Thyroid gland (tissue), 4 donors: ENCODE measurements around the gene CACNA1G.
A peak's percentile ranks its signal among the peaks of the same experiment; 100 is the strongest.

ENCODE experiments used
- CTCF ChIP-seq, 6 experiments: fragments of 200-600 bp in 3 of 6; fragments of 450-650 bp in 3 of 6; sonication (generic) in 3 of 6; IDR thresholded peaks; one replicate each; pipeline ENCODE4 v1.5.1; 2016 to 2019; ENCODE audit warnings: antibody characterized with exemption in 6 of 6, mild to moderate bottlenecking in 2 of 6, inconsistent platforms in 1 of 6, moderate library complexity in 1 of 6
- POLR2A ChIP-seq, 2 donors: fragments of 450-650 bp; IDR thresholded peaks; one replicate each; pipeline ENCODE4 v1.6.1; 2017; ENCODE audit warnings: antibody characterized with exemption in 2 of 2, mild to moderate bottlenecking in 2 of 2, moderate library complexity in 1 of 2

- peak in 1 of 2 donors; percentile 23 for TF ChIP-seq POLR2A (IDR thresholded peaks at IDR 0.05)
- TF ChIP-seq CTCF (IDR thresholded peaks at IDR 0.05), result peak in 1 of 6 experiments; percentile 30
Measured at GRCh38 chr17:50638966-50639713, 78.6 kb downstream of the CACNA1G start.
